ENCODE measurements around the gene CD300E. TPM values are rescaled to one million over a fixed set of nuclear protein-coding genes. Genes with fewer than 3 reads are reported as not detected.
"Not testable (repeated sequence)": the region's sequence is repeated elsewhere in the genome, so short reads cannot be mapped to it uniquely, and the experiment has no call there.

Gene CD300E
- total RNA-seq, 1 experiment from 2014 or later: not detected

GRCh38 chr17:74632617-74633016 is 9.1 kb upstream of the CD300E start:
- no peak overlapping the region for H3K4me2 ChIP-seq (ENCODE audit: low read length)
- no peaks in the 10 kb centered on the region for H3K36me3 ChIP-seq (ENCODE audit: control insufficient read depth in 1 of 2, insufficient read depth in 2 of 2, low read length in 2 of 2)
- H3K4me1 ChIP-seq (ENCODE audit: control insufficient read depth in 1 of 2, insufficient read depth in 2 of 2, low read length in 2 of 2): no peaks in the 10 kb centered on the region
- no peak overlapping the region for H3K27ac ChIP-seq (ENCODE audit: low read depth, low read length)
- H3K79me2 ChIP-seq (ENCODE audit: insufficient read depth, low read length): no peaks in the 10 kb centered on the region
- no peak for ATAC-seq
- DNase-seq (ENCODE audit: low read depth, low spot score): no peak
- RAD21 ChIA-PET (ENCODE audit: low non-redundant PET in 1 of 2, low total read pairs in 2 of 2, uncharacterized antibody in 2 of 2, unreplicated experiment in 2 of 2): no interaction called here
- no peak overlapping the region for H2AFZ ChIP-seq (ENCODE audit: low read depth, low read length, poor library complexity, severe bottlenecking)
- H3K9me3 ChIP-seq (ENCODE audit: control insufficient read depth in 1 of 2, insufficient read depth in 1 of 2, low read depth in 1 of 2, low read length in 2 of 2): no peaks in the 10 kb centered on the region
- no peak overlapping the region for H3K9ac ChIP-seq (ENCODE audit: low read length)
- peaks cover 25% of the 10 kb centered on the region; the same call in 1 of the 2 replicates for H3K27me3 ChIP-seq (ENCODE audit: insufficient read depth, low read length)
- POLR2A ChIA-PET: no interaction called here
- no peak overlapping the region for H3K4me3 ChIP-seq (replicated peaks in 1 of 2; ENCODE audit: low read depth in 1 of 2, low read length in 2 of 2)
- CTCF ChIA-PET: interaction anchor here (2.2 kb wide), 1 partner anchor 25 kb away, joined by 6 read pairs; no protein-coding TSS in a partner anchor
- no peaks in the 10 kb centered on the region for H4K20me1 ChIP-seq (ENCODE audit: insufficient read depth)
- TF ChIP-seq, protein P1, sequence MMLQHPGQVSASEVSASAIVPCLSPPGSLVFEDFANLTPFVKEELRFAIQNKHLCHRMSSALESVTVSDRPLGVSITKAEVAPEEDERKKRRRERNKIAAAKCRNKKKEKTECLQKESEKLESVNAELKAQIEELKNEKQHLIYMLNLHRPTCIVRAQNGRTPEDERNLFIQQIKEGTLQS (IDR thresholded peaks at IDR 0.05): no peak
- TF ChIP-seq, protein P2, sequence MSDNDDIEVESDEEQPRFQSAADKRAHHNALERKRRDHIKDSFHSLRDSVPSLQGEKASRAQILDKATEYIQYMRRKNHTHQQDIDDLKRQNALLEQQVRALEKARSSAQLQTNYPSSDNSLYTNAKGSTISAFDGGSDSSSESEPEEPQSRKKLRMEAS (IDR thresholded peaks at IDR 0.05): no peak
- TF ChIP-seq RAD21 (IDR thresholded peaks at IDR 0.05; ENCODE audit: low read depth): no peak
- intact Hi-C loops (cut with micrococcal nuclease): no loop called here
- BruUV-seq (replicated peaks): no TSS peak
- H3K9me2 ChIP-seq (ENCODE audit: insufficient read depth): no peaks in the 10 kb centered on the region

- no peak overlapping the region for H3K4me2 ChIP-seq (ENCODE audit: low read length)
- BruUV-seq (replicated peaks): no TSS peak
- H3K4me3 ChIP-seq (replicated peaks in 1 of 2; ENCODE audit: low read depth in 1 of 2, low read length in 2 of 2): no peak overlapping the region
- intact Hi-C loops (cut with micrococcal nuclease): no loop called here
- peaks cover 32% of the 10 kb centered on the region; the same call in 1 of the 2 replicates for H3K27me3 ChIP-seq (ENCODE audit: insufficient read depth, low read length)
- H3K79me2 ChIP-seq (ENCODE audit: insufficient read depth, low read length): no peaks in the 10 kb centered on the region
- no peaks in the 10 kb centered on the region for H3K9me2 ChIP-seq (ENCODE audit: insufficient read depth)
- no peaks in the 10 kb centered on the region for H4K20me1 ChIP-seq (ENCODE audit: insufficient read depth)
- TF ChIP-seq POLR2A (IDR thresholded peaks at IDR 0.05; ENCODE audit: borderline replicate concordance, extremely low read depth, insufficient read depth, insufficient read length): no peak
- TF ChIP-seq SIN3A (IDR thresholded peaks at IDR 0.05; ENCODE audit: low read depth): no peak
- TF ChIP-seq CEBPB (IDR thresholded peaks at IDR 0.05; ENCODE audit: low read depth): no peak
- TF ChIP-seq SP1 (IDR thresholded peaks at IDR 0.05; ENCODE audit: low read depth): no peak
- no peak for TF ChIP-seq EZH2 (IDR thresholded peaks at IDR 0.05)
- TF ChIP-seq YY1 (IDR thresholded peaks at IDR 0.05; ENCODE audit: extremely low read depth, insufficient replicate concordance, low read depth, low read length): no peak
- no peak for TF ChIP-seq FOSL1 (IDR thresholded peaks at IDR 0.05; ENCODE audit: low read depth)
- DNase-seq (ENCODE audit: low read depth, low spot score): no peak
- ChIA-PET CTCF (interaction anchor here (2.2 kb wide), 1 partner anchor 26 kb away, joined by 6 read pairs; no protein-coding TSS in a partner anchor), RAD21 (ENCODE audit: low non-redundant PET in 1 of 2, low total read pairs in 2 of 2, uncharacterized antibody in 2 of 2, unreplicated experiment in 2 of 2) (no interaction called here), POLR2A (no interaction called here)
- ATAC-seq: peak; percentile 30; the same call in 1 of the 2 replicates
- H3K36me3 ChIP-seq (ENCODE audit: control insufficient read depth in 1 of 2, insufficient read depth in 2 of 2, low read length in 2 of 2): no peaks in the 10 kb centered on the region
- H3K4me1 ChIP-seq (ENCODE audit: control insufficient read depth in 1 of 2, insufficient read depth in 2 of 2, low read length in 2 of 2): no peaks in the 10 kb centered on the region
- H3K9ac ChIP-seq (ENCODE audit: low read length): no peak overlapping the region
- peaks cover 0 to 3% of the 10 kb centered on the region in 2 experiments; a peak in 2 of 4 replicates for H3K9me3 ChIP-seq (ENCODE audit: control insufficient read depth in 1 of 2, insufficient read depth in 1 of 2, low read depth in 1 of 2, low read length in 2 of 2)
- no peak overlapping the region for H2AFZ ChIP-seq (ENCODE audit: low read depth, low read length, poor library complexity, severe bottlenecking)
- H3K27ac ChIP-seq (ENCODE audit: low read depth, low read length): no peak overlapping the region
Measured at GRCh38 chr17:74631468-74632450, 8.2 kb upstream of the CD300E start.

GRCh38 chr17:74630251-74630650 is 6.7 kb upstream of the CD300E start:
- H3K4me3 ChIP-seq (replicated peaks in 1 of 2; ENCODE audit: low read depth in 1 of 2, low read length in 2 of 2); intact Hi-C loops (cut with micrococcal nuclease); H3K27ac ChIP-seq (ENCODE audit: low read depth, low read length); H3K36me3 ChIP-seq (ENCODE audit: control insufficient read depth in 1 of 2, insufficient read depth in 2 of 2, low read length in 2 of 2); RAD21 ChIA-PET (ENCODE audit: low non-redundant PET in 1 of 2, low total read pairs in 2 of 2, uncharacterized antibody in 2 of 2, unreplicated experiment in 2 of 2); H3K9me3 ChIP-seq (ENCODE audit: control insufficient read depth in 1 of 2, insufficient read depth in 1 of 2, low read depth in 1 of 2, low read length in 2 of 2); ATAC-seq; POLR2A ChIA-PET; H4K20me1 ChIP-seq (ENCODE audit: insufficient read depth); H3K9me2 ChIP-seq (ENCODE audit: insufficient read depth); H3K4me1 ChIP-seq (ENCODE audit: control insufficient read depth in 1 of 2, insufficient read depth in 2 of 2, low read length in 2 of 2); H3K4me2 ChIP-seq (ENCODE audit: low read length); H3K79me2 ChIP-seq (ENCODE audit: insufficient read depth, low read length); H3K9ac ChIP-seq (ENCODE audit: low read length); DNase-seq (ENCODE audit: low read depth, low spot score); BruUV-seq (replicated peaks); CTCF ChIA-PET; H2AFZ ChIP-seq (ENCODE audit: low read depth, low read length, poor library complexity, severe bottlenecking): not testable (repeated sequence)
- H3K27me3 ChIP-seq (ENCODE audit: insufficient read depth, low read length): peaks cover 45% of the 10 kb centered on the region

Data from HCT116 (cell line).